ENCODE measurements around the gene DUS1L.
"Not testable (repeated sequence)": the region's sequence is repeated elsewhere in the genome, so short reads cannot be mapped to it uniquely, and the experiment has no call there.

The DUS1L gene

DNA sequence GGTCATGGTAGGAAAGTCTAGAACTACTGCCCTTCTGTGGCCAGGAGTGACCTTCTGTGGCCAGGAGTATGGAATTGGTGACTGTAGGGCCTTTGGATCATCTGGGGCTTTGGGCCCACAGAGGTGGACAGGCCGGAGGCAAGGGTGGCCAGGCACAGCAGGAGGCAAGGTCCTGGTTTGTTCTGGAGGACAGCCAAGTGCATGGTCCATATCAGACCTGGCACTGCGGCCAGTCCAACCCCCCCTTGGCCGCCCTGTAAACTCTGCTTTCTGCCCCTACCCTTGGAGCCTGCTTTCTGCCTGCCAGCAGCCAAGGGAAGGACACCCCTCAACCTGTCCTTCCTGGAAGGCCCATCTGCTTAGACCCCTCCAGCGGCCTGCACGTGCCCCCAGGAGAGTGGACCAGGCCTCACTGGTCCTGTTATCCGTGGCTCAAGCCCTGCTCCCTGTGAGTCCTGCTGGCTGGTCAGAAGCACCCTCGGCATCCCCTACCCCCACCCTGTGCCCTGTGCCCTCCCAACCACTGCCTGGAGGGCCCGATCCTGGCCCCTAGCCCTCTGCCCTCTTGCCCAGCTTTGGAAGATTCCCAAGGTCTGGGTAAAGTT is 25.8 kb downstream of the DUS1L start:
- no peak for DNase-seq (ENCODE audit: low read depth, low spot score)

DNA sequence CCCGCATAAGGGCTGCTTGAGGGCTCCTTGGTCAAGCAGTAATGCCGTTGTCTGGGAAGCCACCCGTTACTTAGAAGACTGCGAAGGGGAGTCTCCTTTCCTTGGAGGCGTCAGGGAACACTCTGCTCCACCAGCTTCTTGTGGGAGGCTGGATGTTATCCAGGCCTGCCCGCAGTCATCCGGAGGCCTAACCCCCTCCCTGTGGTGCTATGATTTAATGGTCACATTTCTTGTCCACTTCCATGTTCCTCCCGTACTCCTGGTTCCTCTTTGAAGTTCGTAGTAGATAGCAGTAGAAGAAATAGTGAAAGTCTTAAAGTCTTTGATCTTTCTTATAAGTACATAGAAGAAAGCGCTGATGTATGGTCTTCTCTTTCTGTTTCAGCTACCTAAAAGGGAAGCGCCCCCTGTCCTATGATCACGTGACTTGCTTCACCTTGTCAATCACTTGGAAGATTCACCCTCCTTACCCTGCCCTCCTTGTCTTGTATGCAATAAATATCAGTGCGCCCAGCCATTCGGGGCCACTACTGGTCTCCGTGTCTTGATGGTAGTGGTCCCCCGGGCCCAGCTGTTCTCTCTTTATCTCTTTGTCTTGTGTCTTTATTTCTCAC is 26.7 kb downstream of the DUS1L start:
- not testable (repeated sequence) for DNase-seq (ENCODE audit: low read depth, low spot score)

- DNase-seq (ENCODE audit: low read depth, low spot score), result no peak
Measured at GRCh38 chr17:82037889-82038195, 27.8 kb downstream of the DUS1L start.

- peak; percentile 92 for DNase-seq (ENCODE audit: low read depth, low spot score)
Measured at GRCh38 chr17:82037092-82037888, 28.3 kb downstream of the DUS1L start, which contains the start of gene DCXR. DCXR (minus strand) TSS chr17:82037697; CDS start chr17:82037682, 15 bp downstream.

DNA sequence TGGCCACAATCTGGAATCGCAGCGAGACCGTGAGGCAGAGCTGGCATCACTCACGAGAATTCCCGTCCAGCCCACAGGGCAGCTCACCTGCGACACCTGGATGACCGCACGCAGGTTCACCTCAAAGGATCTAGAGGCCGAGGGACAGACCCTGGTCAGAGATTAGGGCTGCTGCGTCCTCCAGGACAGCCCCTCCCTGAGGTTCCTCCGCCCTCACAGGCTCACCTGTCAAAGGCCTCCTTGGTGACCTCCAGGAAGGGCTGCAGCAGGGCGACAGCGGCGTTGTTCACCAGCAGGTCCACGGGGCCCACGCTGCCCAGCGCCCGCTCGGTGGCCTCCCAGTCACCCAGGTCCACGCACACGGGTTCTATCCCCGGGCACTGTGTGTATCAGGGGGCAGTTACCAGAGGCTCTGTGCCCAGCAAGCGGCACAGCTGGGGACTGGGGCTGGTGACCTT is 28.9 kb downstream of the DUS1L start:
- DNase-seq (ENCODE audit: low read depth, low spot score), result no peak

DNA sequence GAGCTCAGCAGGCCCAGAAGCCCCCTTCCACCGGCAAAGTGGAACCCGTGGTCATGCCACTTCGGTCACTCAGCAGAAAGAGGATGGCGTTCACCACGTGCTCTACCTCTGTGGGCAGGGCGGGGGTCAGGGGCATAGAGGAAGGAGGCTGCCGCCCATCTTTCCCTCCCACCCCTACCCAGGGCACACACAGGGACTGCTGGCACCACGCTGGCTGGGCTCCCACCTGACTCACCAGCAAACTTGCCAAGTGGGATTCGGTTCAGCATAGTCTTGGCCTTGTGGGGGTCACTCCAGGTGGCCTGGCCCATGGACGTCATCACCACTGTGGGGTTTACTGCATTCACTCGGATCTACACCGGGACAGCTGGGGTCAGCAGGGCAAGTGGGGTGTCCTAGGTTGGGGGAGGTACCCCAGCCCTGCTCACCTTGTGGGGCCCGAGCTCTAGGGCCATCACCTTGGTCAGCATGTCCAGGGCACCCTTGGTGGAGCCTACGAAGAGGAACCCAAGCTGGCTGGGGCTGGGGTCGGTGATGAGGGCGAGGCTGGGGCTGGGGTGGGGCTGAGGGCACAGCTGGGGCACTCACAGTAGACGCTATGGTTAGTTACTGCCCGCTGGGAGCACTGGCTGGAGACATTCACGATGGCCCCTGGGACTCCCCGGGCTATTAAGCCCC is 29.5 kb downstream of the DUS1L start:
- no peak for DNase-seq (ENCODE audit: low read depth, low spot score)

- DNase-seq (ENCODE audit: low read depth, low spot score), result no peak
Measured at GRCh38 chr17:82035488-82035887, 30.1 kb downstream of the DUS1L start.

DNA sequence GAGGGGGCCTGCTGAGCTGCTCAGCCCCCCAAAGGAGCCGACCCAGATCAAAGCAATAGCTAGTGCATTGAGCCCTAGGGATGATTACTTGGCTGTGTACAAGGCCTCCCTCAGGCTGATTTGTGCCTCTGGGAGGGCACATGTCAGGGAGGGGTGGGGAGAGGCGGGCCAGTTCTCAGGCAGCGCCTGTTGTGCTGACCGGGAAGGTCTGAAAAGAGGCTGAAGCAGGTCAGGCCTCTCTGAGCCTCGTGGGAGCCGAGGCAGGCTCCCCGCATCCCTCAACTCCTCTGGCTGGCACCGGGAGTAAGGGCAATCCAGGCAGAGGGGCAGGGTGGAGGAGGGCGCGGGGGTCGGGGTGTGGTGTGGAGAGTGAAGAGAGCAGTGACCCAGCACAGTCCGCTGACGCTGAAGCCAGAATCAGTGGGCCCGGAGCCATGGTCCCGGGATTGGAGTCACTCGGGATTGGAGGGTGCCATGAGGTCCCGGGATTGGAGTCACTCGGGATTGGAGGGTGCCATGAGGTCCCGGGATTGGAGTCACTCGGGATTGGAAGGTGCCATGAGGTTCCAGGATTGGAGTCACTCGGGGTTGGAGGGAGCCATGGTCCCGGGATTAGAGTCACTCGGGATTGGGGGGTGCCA is 31.1 kb downstream of the DUS1L start:
- DNase-seq (ENCODE audit: low read depth, low spot score), result no peak

DNA sequence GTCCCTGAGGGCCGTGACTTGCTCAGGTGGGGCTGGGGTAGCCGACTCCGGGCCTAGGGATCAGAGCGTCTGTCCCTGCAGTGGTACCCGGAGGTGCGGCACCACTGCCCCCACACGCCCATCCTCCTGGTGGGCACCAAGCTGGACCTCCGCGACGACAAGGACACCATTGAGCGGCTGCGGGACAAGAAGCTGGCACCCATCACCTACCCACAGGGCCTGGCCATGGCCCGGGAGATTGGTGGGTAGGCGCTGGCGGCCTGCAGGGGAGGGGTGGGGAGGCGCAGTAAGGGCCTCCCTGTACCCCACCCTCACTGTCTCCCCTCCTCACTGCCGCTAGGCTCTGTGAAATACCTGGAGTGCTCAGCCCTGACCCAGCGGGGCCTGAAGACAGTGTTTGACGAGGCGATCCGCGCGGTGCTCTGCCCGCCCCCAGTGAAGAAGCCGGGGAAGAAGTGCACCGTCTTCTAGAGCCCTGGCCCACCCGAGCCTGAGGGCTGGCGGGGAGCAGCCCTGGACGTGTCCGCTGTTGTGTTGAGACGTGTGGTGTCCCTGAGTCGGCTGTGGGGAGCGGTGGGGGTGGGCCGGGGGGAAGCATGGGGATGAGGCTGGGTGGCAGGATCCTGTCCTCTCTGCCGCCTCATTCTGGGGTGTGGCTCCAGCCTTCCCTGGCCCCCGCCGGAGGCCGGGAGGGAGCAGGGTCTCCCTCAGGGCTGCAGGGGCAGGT is 32.1 kb downstream of the DUS1L start:
- no peak for DNase-seq (ENCODE audit: low read depth, low spot score)

DNA sequence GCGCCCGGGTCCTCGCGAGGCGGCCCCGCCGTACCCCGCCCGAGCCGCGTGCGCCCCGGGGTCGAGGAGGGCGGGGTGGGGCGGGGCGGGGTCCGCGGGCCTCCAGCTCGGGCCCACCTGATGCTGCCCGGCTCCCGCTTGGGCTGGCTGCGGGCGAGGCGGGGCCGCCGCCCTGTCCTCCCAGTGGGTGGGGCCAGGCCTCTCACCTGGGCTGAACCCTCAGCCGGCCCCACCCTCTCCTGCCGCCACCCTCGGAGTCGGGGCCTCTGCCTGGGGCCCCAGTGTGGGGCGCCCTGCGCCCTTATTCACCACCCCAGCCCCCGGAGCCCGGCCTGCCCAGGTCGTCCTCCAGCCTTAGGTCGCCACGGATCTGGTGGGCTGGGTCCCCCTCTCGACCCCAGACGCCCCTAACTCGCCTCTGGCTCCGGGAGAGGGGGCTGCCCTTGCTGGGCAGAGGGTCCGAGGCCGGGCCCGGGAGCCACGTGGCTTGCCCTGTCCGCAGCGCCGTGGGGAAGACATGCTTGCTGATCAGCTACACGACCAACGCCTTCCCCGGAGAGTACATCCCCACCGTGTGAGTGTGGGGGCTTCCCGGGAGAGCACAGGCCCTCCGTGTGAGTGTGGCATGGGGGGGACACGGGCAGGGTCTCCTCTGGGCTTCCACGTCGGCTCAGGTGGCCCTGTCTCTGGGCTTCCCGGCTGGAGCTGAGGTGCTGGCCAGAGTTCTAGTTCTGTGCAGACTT is 33.5 kb downstream of the DUS1L start:
- DNase-seq (ENCODE audit: low read depth, low spot score), result no peak

DNA sequence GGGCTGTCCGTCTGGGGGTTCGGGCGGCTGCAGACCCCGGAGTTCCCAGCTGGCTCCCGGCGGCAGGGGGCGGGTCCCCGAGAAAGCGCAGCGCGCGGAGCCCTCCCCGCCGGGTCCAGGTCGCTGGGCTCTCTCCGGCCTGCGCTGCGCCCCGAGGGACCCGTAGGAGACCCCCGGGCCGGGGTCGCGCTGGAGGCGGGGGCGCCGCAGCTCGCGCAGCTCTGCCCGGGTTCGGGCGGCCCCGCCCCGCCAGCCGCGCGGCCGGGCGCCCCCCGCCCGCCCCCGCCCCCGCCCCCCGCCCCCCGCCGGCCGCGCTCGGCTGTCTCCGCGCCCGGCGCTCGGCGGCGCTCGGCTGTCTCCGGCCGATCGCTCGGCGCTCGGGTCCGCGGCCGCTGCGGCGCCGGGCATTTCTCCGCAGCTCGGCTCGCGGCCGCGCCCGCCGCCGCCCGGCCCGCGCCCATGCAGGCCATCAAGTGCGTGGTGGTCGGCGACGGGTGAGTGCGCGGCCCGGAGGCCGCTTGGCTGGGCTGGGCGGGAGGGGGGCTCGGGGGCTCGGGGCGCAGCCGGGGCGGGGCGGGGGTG is 34.2 kb downstream of the DUS1L start, which contains the start of gene RAC3:
Gene RAC3, plus strand, starts transcription at position 376 of the 582 bp plus-strand sequence. Its CDS starts 84 bp downstream, at position 460.
- no peak for DNase-seq (ENCODE audit: low read depth, low spot score)

GRCh38 chr17:82030470-82031302 is 34.9 kb downstream of the DUS1L start:
- DNase-seq (ENCODE audit: low read depth, low spot score), result peak; percentile 59

- no peak for DNase-seq (ENCODE audit: low read depth, low spot score)
Measured at GRCh38 chr17:82029990-82030469, 35.6 kb downstream of the DUS1L start.

DNA sequence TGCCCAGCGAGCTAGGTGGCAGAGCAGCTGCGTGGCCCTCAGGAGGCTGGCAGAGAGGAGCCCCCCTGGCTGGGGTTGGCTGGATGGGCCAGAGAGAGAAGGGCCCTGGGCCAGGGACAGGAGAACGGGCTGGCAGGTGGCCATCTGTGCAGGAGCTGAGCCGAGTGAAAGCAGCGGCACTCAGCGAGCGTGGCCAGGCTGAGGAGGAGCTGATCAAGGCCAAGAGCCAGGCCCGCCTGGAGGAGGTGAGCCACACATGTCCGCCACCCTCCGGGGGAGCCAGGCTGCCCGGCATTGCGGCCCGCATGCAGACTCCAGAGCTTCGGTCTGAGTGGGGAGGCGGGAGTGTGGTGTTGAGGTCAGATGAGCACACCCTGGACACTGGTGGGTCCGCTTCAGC is 36.2 kb downstream of the DUS1L start:
- no peak for DNase-seq (ENCODE audit: low read depth, low spot score)

GRCh38 chr17:82028966-82029365 is 36.6 kb downstream of the DUS1L start:
- DNase-seq (ENCODE audit: low read depth, low spot score), result no peak

- no peak for DNase-seq (ENCODE audit: low read depth, low spot score)
Measured at GRCh38 chr17:82028246-82028645, 37.4 kb downstream of the DUS1L start.

DNA sequence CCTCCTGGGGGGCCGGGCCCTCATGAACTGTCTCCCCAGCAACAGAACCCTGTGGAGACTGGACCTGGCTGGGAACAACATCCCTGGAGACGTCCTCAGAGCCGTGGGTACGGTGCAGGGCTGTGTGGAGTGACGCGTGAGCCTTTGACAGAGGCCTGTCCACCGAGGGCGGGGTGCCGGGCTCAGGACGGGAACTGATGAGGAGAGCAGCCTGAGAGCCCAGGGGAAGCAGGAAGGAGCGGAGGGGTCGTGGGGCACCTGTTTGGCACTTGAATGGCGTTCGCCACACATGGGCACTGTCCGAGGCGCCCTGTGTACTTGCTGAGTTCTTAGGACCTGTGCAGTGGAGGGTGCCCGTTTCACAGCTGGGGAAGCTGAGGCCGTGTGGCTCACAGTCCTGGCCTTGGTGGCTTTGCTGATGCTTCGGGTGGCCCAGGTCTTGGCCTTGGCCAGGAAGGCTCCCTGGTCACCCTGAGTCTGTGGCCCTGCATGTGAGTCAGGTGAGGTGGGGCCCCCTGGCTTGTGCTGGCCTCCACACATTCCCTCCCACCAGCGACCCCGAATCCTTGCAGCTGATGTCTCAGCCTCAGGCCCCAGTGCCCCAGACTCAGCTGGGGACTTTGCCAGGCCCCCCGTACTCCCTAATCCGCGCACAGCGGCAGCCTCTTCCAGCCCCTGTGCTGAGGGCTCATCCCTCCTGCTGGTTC is 40.0 kb downstream of the DUS1L start:
- DNase-seq (ENCODE audit: low read depth, low spot score), result no peak

GRCh38 chr17:82024859-82025258 is 40.7 kb downstream of the DUS1L start:
- DNase-seq (ENCODE audit: low read depth, low spot score), result no peak

All from smooth muscle cell of the brain vasculature (primary cell).